NCI-H2029 (cell line): Measurements from ENCODE around the gene HOXC5.

Experiments
- DNase-seq: peaks from one replicate; lab custom pipeline; 2025; lab: John Stamatoyannopoulos, UW

HOXC5 gene

GRCh38 chr12:54047160-54047963, 14.5 kb downstream of the HOXC5 start:
- no peak for DNase-seq

GRCh38 chr12:54047964-54048303, 15.1 kb downstream of the HOXC5 start:
- no peak for DNase-seq

- no peak for DNase-seq
Observed at GRCh38 chr12:54048406-54049093, 15.7 kb downstream of the HOXC5 start.

- no peak for DNase-seq
Observed at GRCh38 chr12:54049108-54049507, 16.3 kb downstream of the HOXC5 start.

- DNase-seq: no peak
Observed at GRCh38 chr12:54050482-54050810, 17.6 kb downstream of the HOXC5 start.

GRCh38 chr12:54051026-54051842, 18.4 kb downstream of the HOXC5 start:
- no peak for DNase-seq

- no peak for DNase-seq
Observed at GRCh38 chr12:54051874-54052437, 19.1 kb downstream of the HOXC5 start.

GRCh38 chr12:54052438-54053002, 19.7 kb downstream of the HOXC5 start:
- DNase-seq: no peak

- no peak for DNase-seq
Observed at GRCh38 chr12:54053003-54053750, 20.3 kb downstream of the HOXC5 start.

- no peak for DNase-seq
Observed at GRCh38 chr12:54053751-54054741, 21.2 kb downstream of the HOXC5 start, which contains the start of gene HOXC4. HOXC4 (plus strand) TSS chr12:54053835; CDS start chr12:54053923, 88 bp downstream.

GRCh38 chr12:54054742-54055194, 21.9 kb downstream of the HOXC5 start:
- no peak for DNase-seq

GRCh38 chr12:54055552-54055951, 22.7 kb downstream of the HOXC5 start:
- DNase-seq: no peak

GRCh38 chr12:54056110-54056509, 23.3 kb downstream of the HOXC5 start:
- no peak for DNase-seq

- DNase-seq: no peak
Observed at GRCh38 chr12:54058128-54058768, 25.4 kb downstream of the HOXC5 start.

- no peak for DNase-seq
Observed at GRCh38 chr12:54059668-54060067, 26.8 kb downstream of the HOXC5 start.

- no peak for DNase-seq
Observed at GRCh38 chr12:54060174-54060974, 27.5 kb downstream of the HOXC5 start.

GRCh38 chr12:54060975-54061778, 28.3 kb downstream of the HOXC5 start:
- DNase-seq: no peak

GRCh38 chr12:54065677-54066076, 32.8 kb downstream of the HOXC5 start:
- no peak for DNase-seq
